DMS53 (cell line): Measurements from ENCODE around the gene XPO6.

Source experiments
- DNase-seq: peaks from one replicate; lab custom pipeline; 2025; lab: John Stamatoyannopoulos, UW

XPO6 gene

DNA sequence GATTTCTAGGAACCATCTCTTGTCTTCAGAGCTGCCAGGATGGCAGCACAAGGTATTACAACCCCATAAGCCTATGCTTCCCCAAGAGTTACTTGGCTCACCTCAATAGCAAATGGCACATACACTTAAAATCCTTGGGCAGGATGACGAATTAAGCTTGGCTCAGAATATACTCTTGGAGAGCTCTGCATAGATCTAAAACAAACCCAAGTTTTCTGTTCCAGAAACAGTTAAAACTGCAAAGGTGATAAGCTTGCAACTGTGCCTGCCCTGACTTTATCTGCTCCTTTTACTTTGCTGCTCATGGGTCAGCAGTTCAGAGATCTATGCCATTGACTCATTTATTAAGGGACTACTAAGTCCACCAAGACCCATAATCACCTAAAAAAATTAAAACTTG lies 26.1 kb downstream of the XPO6 start:
- DNase-seq = no peak

DNA sequence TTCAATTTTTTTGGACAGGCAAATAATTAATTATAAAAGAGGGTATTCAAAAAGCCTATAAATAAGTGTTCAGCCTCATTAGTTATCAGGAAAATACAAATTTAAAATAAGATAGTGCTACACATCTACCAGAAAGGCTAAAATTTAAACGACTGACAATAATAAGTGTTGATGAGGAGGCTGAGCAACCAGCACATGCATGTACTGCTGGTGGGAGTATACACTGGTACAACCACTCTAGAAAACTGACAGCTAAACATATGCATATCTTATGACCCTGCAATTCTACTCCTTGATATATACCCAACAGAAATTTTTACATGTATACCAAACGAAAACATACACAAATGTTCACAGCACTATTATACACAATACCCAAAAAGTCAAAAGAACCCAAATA lies 27.1 kb downstream of the XPO6 start:
- no peak for DNase-seq

DNA sequence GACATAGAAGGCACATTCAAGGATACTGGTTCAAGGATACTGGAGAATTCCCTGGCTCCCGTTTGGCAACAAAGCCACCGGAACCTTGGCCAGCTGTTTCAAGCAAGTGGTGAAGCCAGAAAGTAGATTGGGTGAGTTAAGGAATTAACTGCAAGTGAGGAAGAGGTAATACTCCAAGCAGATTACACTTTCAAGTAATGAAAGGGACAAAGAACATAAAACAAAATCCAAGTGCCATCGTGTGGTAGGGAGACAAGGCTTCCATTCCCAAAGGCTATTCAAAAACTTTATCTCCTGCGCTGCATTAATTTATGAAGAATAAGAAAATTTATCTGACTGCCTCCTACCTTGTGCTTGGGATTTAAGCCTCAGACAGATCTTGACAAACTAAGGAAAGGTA lies 27.8 kb downstream of the XPO6 start:
- no peak for DNase-seq

DNA sequence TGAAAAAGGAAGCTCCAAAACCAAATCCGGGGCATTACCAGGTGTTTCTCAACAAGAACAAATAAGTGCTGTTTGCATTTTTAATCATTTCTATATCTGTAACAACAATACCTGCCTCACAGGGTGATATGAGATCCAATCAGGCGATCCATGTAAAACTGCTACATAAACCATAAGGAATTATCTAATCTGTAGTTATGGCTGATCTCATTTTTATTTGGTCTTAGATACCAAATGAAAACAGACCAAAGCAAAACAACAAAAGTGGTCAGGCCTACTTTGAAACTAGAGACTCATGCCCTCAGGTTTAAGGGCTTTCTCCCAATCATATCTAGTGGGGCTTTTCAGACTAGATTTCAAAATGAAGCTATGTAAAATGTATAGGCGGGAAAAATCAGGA lies 28.3 kb downstream of the XPO6 start:
- DNase-seq = peak; percentile 39

DNA sequence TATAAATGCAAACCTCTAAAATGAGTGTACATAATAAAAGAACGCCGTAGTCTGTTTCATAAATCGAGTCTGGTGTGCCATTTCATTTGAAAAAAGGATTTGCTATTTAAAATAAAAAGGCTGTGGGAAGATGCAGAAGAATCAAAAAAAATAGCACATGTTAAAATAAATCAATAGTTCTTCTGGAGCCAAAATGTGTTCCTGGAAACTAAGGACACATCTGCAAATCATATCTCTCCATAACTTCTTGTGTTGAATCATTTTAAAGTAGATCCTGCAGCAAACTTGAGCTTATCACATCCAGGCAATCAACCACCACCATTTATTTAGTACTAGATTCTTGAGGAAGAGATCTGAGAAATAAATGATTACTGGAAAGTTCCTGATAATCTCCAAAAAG lies 29.0 kb downstream of the XPO6 start:
- no peak for DNase-seq

DNA sequence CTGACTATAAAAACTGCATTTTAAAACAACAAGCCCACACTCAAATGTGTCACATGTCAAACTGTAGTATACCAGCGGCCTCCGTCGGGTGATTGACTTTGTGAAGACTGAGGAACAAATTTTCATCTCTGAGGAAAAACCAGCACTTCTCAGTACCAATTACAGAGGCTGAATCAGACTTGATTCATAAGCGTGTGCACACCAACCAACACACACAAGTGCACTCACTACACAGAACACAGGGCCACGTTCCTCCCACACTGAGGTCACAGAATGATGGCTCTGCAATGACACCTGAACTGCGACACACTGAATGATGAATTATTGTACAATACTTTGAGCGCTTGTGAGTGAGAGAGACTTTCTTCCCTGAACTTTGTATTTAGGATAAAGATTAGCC lies 29.6 kb downstream of the XPO6 start:
- DNase-seq = no peak

DNA sequence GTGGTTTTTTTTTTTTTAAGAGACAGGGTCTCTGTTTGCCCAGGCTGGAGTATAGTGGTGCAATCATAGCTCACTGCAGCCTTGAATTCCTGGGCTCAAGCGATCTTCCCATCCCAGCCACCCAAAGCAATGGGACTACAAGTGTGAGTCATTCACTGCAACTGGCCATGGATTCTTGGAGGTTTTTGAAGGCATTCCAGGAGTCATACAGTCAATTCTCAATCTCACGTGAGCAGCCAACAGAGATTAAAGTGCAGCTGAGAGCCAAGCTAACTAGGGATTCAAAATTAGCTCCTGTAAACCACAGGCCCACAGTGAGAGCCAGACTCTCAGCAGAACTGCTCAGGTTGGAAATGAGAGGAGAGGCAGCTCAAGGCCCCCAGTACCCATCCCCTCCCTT lies 30.2 kb downstream of the XPO6 start:
- DNase-seq = peak; percentile 2

DNA sequence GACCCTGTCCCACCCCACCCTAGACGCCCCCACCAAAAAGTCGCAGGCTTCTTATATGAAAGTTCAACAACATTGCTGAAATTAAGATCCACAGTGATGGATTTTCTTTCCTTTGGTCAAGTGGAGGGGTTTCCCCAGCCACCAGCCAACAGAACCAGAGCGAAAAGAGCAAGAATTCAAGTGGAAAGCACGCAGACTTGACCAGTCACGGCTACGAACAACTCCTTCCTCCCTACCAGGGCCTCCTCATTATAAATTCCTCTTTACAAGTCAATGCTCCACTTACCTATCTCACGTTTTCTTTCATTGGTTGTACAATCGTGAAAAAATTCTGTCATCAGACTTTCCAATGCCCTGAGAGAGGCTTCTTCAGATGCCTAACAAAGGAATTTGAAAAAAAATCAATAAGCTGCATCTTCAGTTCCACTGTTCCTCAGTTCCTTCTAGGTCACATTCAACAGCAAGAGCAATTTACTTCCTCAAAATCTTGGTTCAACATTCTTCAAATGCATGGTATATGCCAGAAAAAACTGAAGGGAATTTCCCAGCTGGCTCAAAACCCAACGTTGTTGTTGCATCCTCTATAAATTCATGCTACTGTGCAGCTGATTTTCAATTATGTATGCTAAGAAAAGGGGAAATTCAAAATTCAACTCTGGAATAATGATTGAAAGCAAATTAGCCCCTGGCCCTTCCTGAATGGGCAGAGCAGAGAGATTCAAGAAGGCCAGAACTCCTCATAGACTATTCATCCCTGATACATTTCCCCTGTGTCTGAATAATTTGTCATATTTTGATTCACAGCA lies 30.9 kb downstream of the XPO6 start:
- no peak for DNase-seq

DNA sequence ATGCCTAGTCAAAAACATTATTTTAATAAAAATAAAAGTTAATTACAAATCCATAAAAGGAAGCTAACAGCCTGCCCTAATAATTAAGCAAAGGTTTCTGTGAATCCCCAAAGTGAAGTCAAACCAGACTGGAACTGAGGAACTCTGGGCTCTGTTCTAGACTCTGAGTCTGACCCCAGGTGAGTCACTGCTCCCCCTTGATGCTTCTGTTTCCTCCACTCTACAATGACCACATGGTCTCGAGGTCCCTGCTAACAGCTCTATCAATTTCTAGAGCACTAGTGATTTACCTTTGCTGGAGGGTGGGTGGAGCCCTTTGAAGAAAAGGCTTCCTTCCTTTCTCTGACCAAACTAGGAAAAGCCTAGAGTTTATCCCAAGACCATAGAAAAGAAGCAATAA lies 32.4 kb downstream of the XPO6 start:
- no peak for DNase-seq

DNA sequence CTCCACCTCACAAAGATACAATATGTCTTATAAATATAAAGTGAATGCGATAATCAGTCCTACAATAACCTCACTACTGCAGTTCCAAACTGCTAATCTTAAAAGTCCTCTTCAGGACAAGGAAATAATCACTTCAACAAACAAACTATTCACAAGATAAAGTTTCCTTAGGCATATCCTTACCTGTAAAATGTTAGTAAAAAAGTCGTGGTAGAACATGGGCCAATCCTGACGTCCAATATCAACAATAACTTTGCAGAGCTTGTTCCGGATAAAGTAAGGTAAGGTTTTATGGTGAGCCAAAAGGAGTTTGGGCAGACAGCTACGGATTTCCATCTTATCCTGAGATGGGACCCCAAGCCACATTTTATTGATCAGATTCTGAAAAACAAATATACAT lies 36.0 kb downstream of the XPO6 start:
- no peak for DNase-seq

DNA sequence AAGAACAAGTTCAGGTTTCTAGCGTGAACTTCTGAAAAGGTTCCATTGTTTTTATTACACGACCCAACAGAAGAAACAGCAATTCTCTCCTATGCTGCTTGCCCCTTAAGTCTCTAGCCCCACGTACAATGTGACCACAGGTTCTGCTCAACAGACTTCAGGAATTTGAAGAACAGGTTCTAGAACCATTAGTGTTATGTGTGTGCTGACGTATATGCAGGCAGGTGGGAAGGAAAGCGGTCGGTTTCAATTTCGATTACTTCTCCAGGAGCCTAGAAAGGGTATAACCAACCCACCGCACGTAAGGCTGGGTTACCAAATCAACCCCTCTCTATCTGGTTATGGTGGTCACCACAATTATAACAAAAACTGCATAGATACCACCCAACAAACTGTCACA lies 39.4 kb downstream of the XPO6 start:
- DNase-seq = no peak

DNA sequence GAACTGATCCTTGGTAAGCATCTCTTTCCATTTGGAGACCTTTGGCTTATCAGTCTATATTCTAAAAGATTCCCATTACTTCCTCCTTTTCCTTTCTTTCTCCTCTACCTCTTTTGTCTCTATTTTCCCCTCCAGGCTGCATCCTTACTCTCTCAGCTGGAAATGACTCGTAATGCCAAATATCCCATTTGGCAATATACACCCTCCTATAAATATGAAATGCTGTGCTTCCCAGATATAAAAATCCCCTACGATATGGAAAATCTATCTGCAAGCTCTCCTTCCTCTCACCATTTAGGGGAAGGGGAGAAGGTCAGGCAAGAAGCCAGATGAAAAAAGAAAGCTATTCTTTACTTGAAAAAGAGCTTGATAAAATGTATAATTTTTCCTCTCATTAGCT lies 39.9 kb downstream of the XPO6 start:
- DNase-seq = no peak

DNA sequence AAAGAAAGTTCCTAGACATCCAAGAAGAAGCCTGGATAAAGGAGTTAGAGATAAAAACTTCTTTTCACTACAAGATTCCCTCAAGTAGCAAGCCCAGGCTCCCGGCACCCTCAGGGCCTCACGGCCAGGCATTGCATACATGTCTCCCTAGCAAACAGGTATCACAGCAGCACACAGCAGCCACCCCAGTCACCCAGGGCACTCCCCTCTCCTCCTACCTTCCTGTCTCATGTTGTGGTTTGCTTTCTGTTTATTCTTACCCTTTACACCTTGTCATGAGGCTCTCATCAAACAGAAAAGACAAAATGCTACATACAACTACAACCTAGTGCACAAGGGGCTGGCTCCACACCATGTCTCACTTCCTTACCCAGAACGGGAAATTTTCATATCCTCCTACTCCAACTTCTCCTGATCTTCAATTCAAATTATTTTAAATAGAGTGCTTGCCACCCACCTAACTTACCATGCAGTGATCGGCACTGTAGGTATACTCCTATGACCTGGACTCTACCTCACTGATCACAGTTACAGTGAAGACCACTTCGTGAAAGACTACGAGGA lies 42.7 kb downstream of the XPO6 start:
- no peak for DNase-seq

DNA sequence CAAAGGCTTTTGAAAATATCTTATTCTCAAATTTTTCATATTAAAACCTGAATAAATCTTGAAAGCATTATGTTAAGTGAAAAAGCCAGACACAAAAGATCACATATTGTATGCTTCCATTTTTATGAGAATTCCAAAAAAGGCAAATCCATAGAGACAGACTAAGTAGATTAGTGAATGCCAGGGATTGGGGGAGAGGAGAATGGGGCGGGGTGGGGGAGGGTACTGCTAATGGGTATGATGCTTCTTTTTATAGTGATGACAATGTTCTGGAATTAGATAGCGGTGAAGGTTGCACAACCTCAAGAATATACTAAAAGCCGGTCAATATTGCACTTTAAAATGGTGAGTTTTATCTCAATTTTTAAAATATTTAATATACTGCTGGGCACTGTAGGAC lies 44.0 kb downstream of the XPO6 start:
- no peak for DNase-seq

DNA sequence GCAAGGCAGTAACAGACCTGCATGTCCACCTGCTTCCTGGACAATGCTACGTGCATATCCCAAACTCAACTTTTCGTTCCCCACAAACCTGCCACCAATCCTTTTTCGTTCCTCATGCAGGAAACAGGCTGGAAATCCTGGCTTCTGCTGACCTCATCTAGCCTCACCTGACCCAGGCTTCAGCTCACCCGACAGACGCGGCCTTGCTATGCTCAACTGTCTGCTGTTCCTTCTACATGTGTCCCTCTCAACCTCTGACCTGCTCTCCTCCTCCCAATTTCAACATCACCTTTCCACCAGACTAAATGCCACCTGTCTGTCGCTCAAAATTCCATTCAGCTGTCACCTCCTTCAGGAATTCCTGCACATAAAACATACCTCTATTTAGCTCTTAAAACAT lies 44.5 kb downstream of the XPO6 start:
- DNase-seq = no peak

DNA sequence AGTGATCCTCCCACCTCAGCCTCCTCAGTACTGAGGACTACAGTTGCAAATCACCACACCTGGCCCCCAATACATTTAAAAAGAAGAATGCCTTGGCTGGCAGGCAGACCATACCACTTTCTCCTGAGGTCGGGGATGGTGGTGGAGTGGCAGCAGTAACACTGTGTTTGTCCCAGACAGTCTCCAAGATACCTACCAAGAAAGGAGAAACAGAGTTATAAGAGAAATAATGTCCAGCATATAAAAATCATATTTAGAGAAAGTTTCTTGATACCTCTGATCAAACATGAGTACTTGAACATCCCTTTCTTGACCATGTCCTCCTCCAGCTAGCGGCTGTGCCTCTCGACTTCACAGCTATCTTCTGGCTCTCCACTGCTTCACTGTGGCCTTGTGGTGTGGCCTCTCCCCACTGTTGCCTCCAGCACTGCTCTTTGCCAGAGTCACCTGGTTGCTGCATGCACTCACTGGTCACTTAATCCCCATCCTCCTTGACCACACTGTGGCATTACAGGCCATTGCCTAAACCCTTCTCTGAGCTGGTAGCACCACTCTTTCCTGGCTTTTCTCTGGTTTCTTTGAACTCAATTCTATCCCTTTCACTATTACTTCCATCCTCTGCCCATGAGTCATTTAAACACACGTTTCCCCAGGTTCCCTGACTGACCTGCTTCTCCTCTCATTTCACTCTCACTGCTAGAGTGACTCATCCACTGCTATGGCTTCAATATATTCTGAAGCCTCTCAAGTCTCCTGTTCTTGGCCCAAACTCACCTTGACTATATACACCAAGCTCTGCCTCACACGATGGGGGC lies 45.2 kb downstream of the XPO6 start:
- peak; percentile 29 for DNase-seq

DNA sequence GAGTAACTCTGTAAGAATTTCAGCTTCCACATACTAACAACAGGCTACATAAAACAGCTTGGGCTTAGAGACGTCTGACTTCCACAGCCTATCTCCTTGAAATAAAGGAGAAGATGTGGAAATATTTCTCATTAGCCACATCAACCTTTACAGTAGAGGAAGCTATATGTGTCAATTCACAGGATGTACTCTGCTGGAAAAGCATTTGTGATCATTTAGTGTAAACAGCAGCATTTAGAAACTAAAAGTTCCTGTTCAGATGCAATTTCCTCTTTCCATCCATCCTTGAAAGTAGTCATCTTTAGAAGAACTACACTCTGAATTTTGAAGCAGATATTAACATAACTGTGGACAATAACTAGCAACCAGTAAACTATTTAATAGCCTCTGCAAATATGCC lies 46.2 kb downstream of the XPO6 start:
- no peak for DNase-seq

DNA sequence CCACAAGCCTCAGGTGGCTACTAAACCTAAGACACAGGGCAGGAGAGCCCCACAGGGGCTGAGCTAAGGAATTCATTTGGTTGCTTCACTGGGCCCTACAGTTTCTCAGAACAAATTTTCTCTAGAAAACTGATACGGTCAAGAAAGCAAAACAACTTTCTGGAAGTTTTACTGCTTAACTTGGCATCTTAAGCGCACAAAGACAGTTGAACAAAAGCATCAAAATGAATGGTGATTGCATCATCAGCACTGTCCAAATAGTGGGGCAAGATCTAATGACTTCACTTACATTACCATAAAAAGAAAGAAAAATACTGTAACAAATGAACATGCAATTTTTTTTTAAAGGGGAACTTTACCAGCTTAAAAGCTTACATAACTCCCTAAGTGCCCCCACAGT lies 47.6 kb downstream of the XPO6 start:
- no peak for DNase-seq

DNA sequence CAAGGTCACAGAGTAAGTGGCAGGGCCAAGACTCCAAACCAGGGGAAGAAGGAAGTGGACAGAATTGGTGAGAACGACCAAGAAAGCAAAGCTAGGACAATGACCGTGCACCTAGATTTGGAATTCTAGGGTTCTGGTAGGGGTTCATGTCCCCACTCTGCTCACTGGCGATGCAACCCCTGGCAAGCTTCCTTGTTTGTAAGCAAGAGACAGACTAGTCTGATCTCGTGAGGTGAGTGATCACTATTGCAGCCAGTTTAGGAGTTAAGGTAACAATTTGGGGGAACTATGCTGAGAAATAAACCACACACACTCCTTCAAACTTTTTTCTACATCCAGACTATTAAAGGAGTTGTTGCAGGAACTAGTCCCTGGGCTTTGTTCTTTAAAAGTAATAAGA lies 48.1 kb downstream of the XPO6 start:
- DNase-seq = no peak

DNA sequence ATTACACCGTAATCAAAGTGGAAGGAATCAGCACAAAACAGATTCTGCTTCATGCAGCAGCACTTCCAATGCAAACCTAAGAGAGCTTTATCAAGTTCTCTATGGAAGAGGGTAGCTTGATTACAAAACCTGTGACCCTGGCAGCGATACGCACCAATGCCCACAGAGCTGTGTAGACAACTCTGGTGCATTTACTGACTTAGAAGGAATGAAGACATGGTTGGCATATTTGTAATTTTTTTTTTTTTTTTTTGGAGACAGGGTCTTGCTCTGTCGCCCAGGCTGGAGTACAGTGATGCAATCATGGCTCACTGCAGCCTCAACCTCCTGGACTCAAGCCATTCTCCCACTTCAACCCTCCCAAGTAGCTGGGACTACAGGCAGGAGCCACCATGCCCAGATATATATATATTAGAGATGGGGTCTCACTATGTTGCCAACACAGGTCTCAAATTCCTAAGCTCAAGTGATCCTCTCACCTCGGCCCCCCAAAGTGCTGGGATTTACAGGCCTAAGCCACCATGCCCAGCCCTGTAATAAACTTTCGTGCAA lies 49.4 kb downstream of the XPO6 start:
- no peak for DNase-seq

DNA sequence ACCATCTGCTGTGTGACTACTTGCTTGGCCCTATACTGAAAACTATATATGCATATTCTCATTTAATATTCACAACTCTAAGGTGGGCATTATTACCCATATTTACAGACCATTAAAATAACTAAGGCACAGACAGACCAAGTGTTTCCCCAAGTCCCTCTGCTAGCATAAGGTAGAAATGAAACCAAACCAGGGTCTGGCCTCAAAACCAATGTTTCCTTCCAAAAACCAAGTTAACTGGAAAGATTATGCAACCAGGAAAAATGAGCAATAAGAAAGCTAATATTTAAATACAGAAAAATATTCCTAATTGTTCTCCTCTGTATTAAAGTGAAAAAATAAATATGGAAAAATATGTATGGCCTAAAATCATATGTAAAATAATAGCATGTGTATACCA lies 50.1 kb downstream of the XPO6 start:
- no peak for DNase-seq

DNA sequence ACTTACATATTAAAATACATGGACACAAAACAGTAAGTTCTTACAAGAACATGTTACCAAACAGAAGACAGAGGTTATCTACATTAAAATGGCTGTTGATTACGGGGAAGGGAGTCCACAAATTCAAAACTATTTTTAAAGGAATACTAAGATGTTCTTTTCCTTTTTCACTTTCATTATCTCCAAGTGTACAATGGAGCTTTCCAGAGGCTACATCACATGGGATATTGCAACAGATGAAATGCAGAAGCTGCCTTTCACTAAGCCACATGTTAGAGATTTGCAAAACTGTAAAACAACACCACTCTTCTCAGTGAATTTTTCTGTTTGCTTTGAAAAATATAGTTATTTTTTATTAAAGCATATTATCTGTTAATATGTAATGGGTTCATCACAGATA lies 53.6 kb downstream of the XPO6 start:
- DNase-seq = no peak

DNA sequence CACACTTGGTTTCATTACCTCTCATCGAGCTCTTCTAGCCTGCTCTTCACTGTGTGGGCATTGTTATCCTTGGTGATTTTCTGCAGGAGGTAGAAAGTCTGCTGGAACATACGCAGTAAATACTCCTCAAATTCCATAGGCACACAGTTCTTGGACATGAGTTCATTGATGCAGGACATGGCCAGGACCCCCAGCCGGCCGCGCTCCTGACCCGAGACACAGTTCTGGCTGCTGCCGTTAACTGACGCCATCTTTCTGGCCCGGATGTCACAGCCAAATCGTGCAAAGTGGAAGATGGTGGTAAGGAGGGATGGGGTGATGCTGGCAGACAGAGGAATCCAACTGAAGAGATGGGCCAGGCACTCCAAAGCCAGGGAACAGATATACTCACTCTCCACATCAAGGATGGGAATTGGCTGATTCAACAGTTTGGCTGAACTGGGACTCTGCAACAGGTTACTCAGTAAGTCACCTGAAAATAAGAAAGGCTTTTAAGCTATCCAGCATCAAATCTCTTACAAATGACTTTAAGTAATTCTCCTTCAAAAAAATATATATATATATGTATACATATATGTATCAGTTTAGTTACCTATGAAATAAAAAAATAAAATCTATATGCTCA lies 55.6 kb downstream of the XPO6 start:
- DNase-seq = no peak
